SK-N-SH treated with all-trans-retinoic acid at 6 μM for 48 hours (cell line): Measurements from ENCODE around the gene MT2A.

Source experiments
- ATAC-seq: fragments of 200-7000 bp; cut with Tn5 transposase; 3 replicates; pipeline ENCODE4 v1.9.1; 2020; ENCODE audit warnings: mild to moderate bottlenecking, moderate library complexity
- ARNTL ChIP-seq: fragments of 450-650 bp; formaldehyde crosslinking; IDR thresholded peaks from 2 replicates; pipeline ENCODE4 v1.5.0; 2020; ENCODE audit warnings: low read depth, mild to moderate bottlenecking, moderate library complexity, borderline replicate concordance
- BACH2 ChIP-seq: fragments of 250-450 bp; sonication (Bioruptor Pico); IDR thresholded peaks from 2 replicates; pipeline ENCODE4 v1.9.0; 2021; ENCODE audit warnings: mild to moderate bottlenecking, borderline replicate concordance
- CREB5 ChIP-seq: fragments of 250-450 bp; sonication (Bioruptor Pico); IDR thresholded peaks from 2 replicates; pipeline ENCODE4 v1.5.1; 2020; ENCODE audit warnings: low read depth, mild to moderate bottlenecking, moderate library complexity
- CSDC2 ChIP-seq: fragments of 250-450 bp; sonication (Bioruptor Pico); IDR thresholded peaks from 2 replicates; pipeline ENCODE4 v1.5.0; 2020; ENCODE audit warnings: mild to moderate bottlenecking, moderate library complexity
- CSRNP3 ChIP-seq: fragments of 250-450 bp; sonication (Bioruptor Pico); IDR thresholded peaks from 2 replicates; pipeline ENCODE4 v1.5.1; 2021; ENCODE audit warnings: mild to moderate bottlenecking, moderate library complexity
- GLIS3 ChIP-seq: fragments of 250-450 bp; sonication (Bioruptor Pico); IDR thresholded peaks from 2 replicates; pipeline ENCODE4 v1.5.0; 2020; ENCODE audit warnings: mild to moderate bottlenecking, moderate library complexity
- ISL1 ChIP-seq: fragments of 250-450 bp; sonication (Bioruptor Pico); IDR thresholded peaks from 2 replicates; pipeline ENCODE4 v2.1.2; 2022; ENCODE audit warnings: mild to moderate bottlenecking, moderate library complexity
- PATZ1 ChIP-seq: fragments of 250-450 bp; sonication (Bioruptor Pico); IDR thresholded peaks from 2 replicates; pipeline ENCODE4 v1.8.0; 2020; ENCODE audit warnings: mild to moderate bottlenecking, moderate library complexity, borderline replicate concordance
- POU6F1 ChIP-seq: fragments of 250-450 bp; sonication (Bioruptor Pico); IDR thresholded peaks from 2 replicates; pipeline ENCODE4 v1.8.0; 2021; ENCODE audit warnings: low read depth, mild to moderate bottlenecking, moderate library complexity, borderline replicate concordance
- RARB ChIP-seq: fragments of 250-450 bp; sonication (Bioruptor Pico); IDR thresholded peaks from 2 replicates; pipeline ENCODE4 v1.8.0; 2021; ENCODE audit warnings: mild to moderate bottlenecking, moderate library complexity
- SNAI2 ChIP-seq: fragments of 250-450 bp; sonication (Bioruptor Pico); IDR thresholded peaks from 2 replicates; pipeline ENCODE4 v1.5.0; 2020; ENCODE audit warnings: mild to moderate bottlenecking, moderate library complexity
- TCF4 ChIP-seq: fragments of 250-450 bp; sonication (Bioruptor Pico); IDR thresholded peaks from 2 replicates; pipeline ENCODE4 v1.8.0; 2021; ENCODE audit warnings: mild to moderate bottlenecking, moderate library complexity, borderline replicate concordance
- TOX ChIP-seq: fragments of 250-450 bp; sonication (Bioruptor Pico); IDR thresholded peaks from 2 replicates; pipeline ENCODE4 v1.8.0; 2021; ENCODE audit warnings: mild to moderate bottlenecking, moderate library complexity, borderline replicate concordance
- TSHZ2 ChIP-seq: fragments of 250-450 bp; sonication (Bioruptor Pico); IDR thresholded peaks from 2 replicates; pipeline ENCODE4 v1.5.0; 2020; ENCODE audit warnings: mild to moderate bottlenecking, moderate library complexity
- ZC3H10 ChIP-seq: fragments of 250-450 bp; sonication (Bioruptor Pico); IDR thresholded peaks from 2 replicates; pipeline ENCODE4 v1.5.1; 2021; ENCODE audit warnings: mild to moderate bottlenecking, moderate library complexity
- ZFP3 ChIP-seq: fragments of 250-450 bp; sonication (Bioruptor Pico); IDR thresholded peaks from 2 replicates; pipeline ENCODE4 v1.5.0; 2020; ENCODE audit warnings: mild to moderate bottlenecking, moderate library complexity
- ZFP30 ChIP-seq: fragments of 450-650 bp; formaldehyde crosslinking; IDR thresholded peaks from 2 replicates; pipeline ENCODE4 v1.5.0; 2022; ENCODE audit warnings: mild to moderate bottlenecking, moderate library complexity
- ZNF565 ChIP-seq: fragments of 450-650 bp; formaldehyde crosslinking; conservative IDR thresholded peaks from 2 replicates; pipeline ENCODE4 v1.5.0; 2020; ENCODE audit warnings: low read depth, mild to moderate bottlenecking, moderate library complexity
- ZNF70 ChIP-seq: fragments of 450-650 bp; formaldehyde crosslinking; IDR thresholded peaks from 2 replicates; pipeline ENCODE4 v1.5.0; 2020; ENCODE audit warnings: mild to moderate bottlenecking, moderate library complexity
- ZNF8 ChIP-seq: fragments of 450-650 bp; formaldehyde crosslinking; IDR thresholded peaks from 2 replicates; pipeline ENCODE4 v1.5.0; 2020; ENCODE audit warnings: mild to moderate bottlenecking, moderate library complexity

Gene MT2A

GRCh38 chr16:56632156-56632847, 23.9 kb downstream of the MT2A start, which contains the start of gene MT1M (continued):
- TF ChIP-seq CSRNP3 (CRISPR knock-in tag) (no peak), ZFP30 (no peak), POU6F1 (CRISPR knock-in tag) (no peak), ZNF565 (CRISPR knock-in tag) (no peak)

- no peak for ATAC-seq
- no peak for TF ChIP-seq CSRNP3 (CRISPR knock-in tag)
- TF ChIP-seq ZNF70 (CRISPR knock-in tag): no peak
- TF ChIP-seq ZNF565 (CRISPR knock-in tag): no peak
- TF ChIP-seq PATZ1 (CRISPR knock-in tag): no peak
- no peak for TF ChIP-seq ZNF8 (CRISPR knock-in tag)
- TF ChIP-seq ZFP3: no peak
- TF ChIP-seq ZC3H10: no peak
- no peak for TF ChIP-seq SNAI2 (CRISPR knock-in tag)
- no peak for TF ChIP-seq ARNTL
- no peak for TF ChIP-seq ISL1 (CRISPR knock-in tag)
- no peak for TF ChIP-seq CREB5 (CRISPR knock-in tag)
- TF ChIP-seq, all 23 proteins: peak for 0
Observed at GRCh38 chr16:56632848-56633365, 24.5 kb downstream of the MT2A start.

- TF ChIP-seq GLIS3 (CRISPR knock-in tag): no peak
- TF ChIP-seq ZNF565 (CRISPR knock-in tag): no peak
- TF ChIP-seq ZFP3: no peak
- no peak for TF ChIP-seq RARB (CRISPR knock-in tag)
- no peak for TF ChIP-seq CSRNP3 (CRISPR knock-in tag)
- no peak for TF ChIP-seq POU6F1 (CRISPR knock-in tag)
- no peak for TF ChIP-seq CSDC2 (CRISPR knock-in tag)
- no peak for TF ChIP-seq PATZ1 (CRISPR knock-in tag)
- TF ChIP-seq TCF4 (CRISPR knock-in tag): no peak
- no peak for TF ChIP-seq BACH2
- no peak for TF ChIP-seq TSHZ2
- no peak for TF ChIP-seq ZNF70 (CRISPR knock-in tag)
- no peak for TF ChIP-seq ARNTL
- no peak for TF ChIP-seq TOX (CRISPR knock-in tag)
- no peak for ATAC-seq
Observed at GRCh38 chr16:56633535-56633934, 25.2 kb downstream of the MT2A start.
